ENCODE measurements around the gene CAPN9.

GRCh38 chr1:230784163-230784562, 37.0 kb downstream of the CAPN9 start:
- no peak for TF ChIP-seq CTCF (IDR thresholded peaks at IDR 0.05)
- no peak for TF ChIP-seq POLR2AphosphoS5 (IDR thresholded peaks at IDR 0.05)

Data from gastroesophageal sphincter (tissue), 3 donors.